Mesenchymal stem cell (in vitro differentiated cells and primary cell): ENCODE results near the gene MYRF.

Experiments
- DNase-seq: peaks from one replicate; pipeline ENCODE4 v3.0.0-alpha.2; 2013
- H2AFZ ChIP-seq: one replicate; pipeline ENCODE4 v1.6.1; 2013; ENCODE audit warnings: low read depth, mild to moderate bottlenecking, control low read depth, inconsistent platforms, low read length, moderate library complexity
- H2AK5ac ChIP-seq: 2 replicates; pipeline ENCODE4 v1.6.1; 2013; ENCODE audit warnings: low read length, moderate library complexity, mild to moderate bottlenecking, inconsistent platforms; ENCODE audit not compliant: severe bottlenecking
- H2BK120ac ChIP-seq: one replicate; pipeline ENCODE4 v1.6.1; 2013; ENCODE audit warnings: low read depth, mild to moderate bottlenecking, inconsistent platforms, low read length, moderate library complexity
- H2BK12ac ChIP-seq, 2 experiments: one replicate each; pipeline ENCODE4 v1.6.1; 2013; ENCODE audit warnings: inconsistent platforms in 2 of 2, low read length in 2 of 2, mild to moderate bottlenecking in 2 of 2, moderate library complexity in 2 of 2, control low read depth in 1 of 2
- H2BK15ac ChIP-seq: one replicate; pipeline ENCODE4 v1.6.1; 2013; ENCODE audit warnings: mild to moderate bottlenecking, low read depth, inconsistent platforms; ENCODE audit not compliant: poor library complexity, severe bottlenecking
- H2BK5ac ChIP-seq: 2 replicates; pipeline ENCODE4 v1.6.1; 2013; ENCODE audit warnings: low read depth, mild to moderate bottlenecking, low read length, control low read depth, inconsistent platforms; ENCODE audit not compliant: poor library complexity, severe bottlenecking
- H3K14ac ChIP-seq, 2 experiments: one replicate each; pipeline ENCODE4 v1.6.1; 2013; ENCODE audit warnings: inconsistent platforms in 2 of 2, low read length in 2 of 2, control low read depth in 1 of 2, mild to moderate bottlenecking in 1 of 2, moderate library complexity in 1 of 2
- H3K18ac ChIP-seq, 2 experiments: one replicate each; pipeline ENCODE4 v1.6.1; 2013; ENCODE audit warnings: inconsistent platforms in 2 of 2, low read length in 2 of 2, control low read depth in 1 of 2, low read depth in 1 of 2, mild to moderate bottlenecking in 1 of 2
- H3K23ac ChIP-seq, 2 experiments: one replicate each; pipeline ENCODE4 v1.6.1; 2013; ENCODE audit warnings: inconsistent platforms in 2 of 2, low read length in 2 of 2, mild to moderate bottlenecking in 2 of 2, moderate library complexity in 2 of 2, control low read depth in 1 of 2
- H3K27ac ChIP-seq: 2 replicates; pipeline ENCODE4 v1.5.1; 2013; ENCODE audit warnings: mild to moderate bottlenecking, moderate library complexity, low read length, control low read depth, inconsistent platforms; ENCODE audit not compliant: poor library complexity, severe bottlenecking
- H3K27me3 ChIP-seq, 2 experiments: 2 replicates each; pipeline versions ENCODE4 v1.6.1 to v1.7.0; 2013; ENCODE audit warnings: low read length in 2 of 2, mild to moderate bottlenecking in 2 of 2, moderate library complexity in 2 of 2, control low read depth in 1 of 2, inconsistent platforms in 1 of 2; ENCODE audit not compliant: control insufficient read depth in 1 of 2, insufficient read depth in 1 of 2
- H3K36me3 ChIP-seq, 2 experiments: 2 replicates each; pipeline versions ENCODE4 v1.6.1 to v1.7.0; 2013; ENCODE audit warnings: low read length in 2 of 2, control low read depth in 1 of 2, inconsistent platforms in 1 of 2, low read depth in 1 of 2, mild to moderate bottlenecking in 1 of 2; ENCODE audit not compliant: insufficient read depth in 2 of 2, control insufficient read depth in 1 of 2
- H3K4ac ChIP-seq, 2 experiments: one replicate each; pipeline ENCODE4 v1.6.1; 2013; ENCODE audit warnings: inconsistent platforms in 2 of 2, low read length in 2 of 2, mild to moderate bottlenecking in 2 of 2, moderate library complexity in 2 of 2, control low read depth in 1 of 2, low read depth in 1 of 2
- H3K4me1 ChIP-seq: 2 replicates; pipeline ENCODE4 v1.6.1; 2013; ENCODE audit warnings: low read depth, low read length, control low read depth; ENCODE audit not compliant: control insufficient read depth, insufficient read depth
- H3K4me2 ChIP-seq: 2 replicates; pipeline ENCODE4 v1.6.1; 2013; ENCODE audit warnings: low read length, mild to moderate bottlenecking, inconsistent platforms; ENCODE audit not compliant: poor library complexity, severe bottlenecking
- H3K4me3 ChIP-seq, 2 experiments: 2 replicates each; pipeline versions ENCODE4 v1.5.1 to v1.7.0; 2013; ENCODE audit warnings: low read length in 2 of 2, mild to moderate bottlenecking in 2 of 2, control low read depth in 1 of 2, low read depth in 1 of 2; ENCODE audit not compliant: insufficient read depth in 1 of 2
- H3K79me1 ChIP-seq: replicated peaks from 2 replicates; pipeline ENCODE4 v1.6.1; 2013; ENCODE audit warnings: mild to moderate bottlenecking, control low read depth, low read length, inconsistent platforms; ENCODE audit not compliant: poor library complexity, severe bottlenecking
- H3K9ac ChIP-seq: 2 replicates; pipeline ENCODE4 v1.7.0; 2013; ENCODE audit warnings: mild to moderate bottlenecking, low read length, moderate library complexity
- H3K9me3 ChIP-seq: 2 replicates; pipeline ENCODE4 v1.7.0; 2013; ENCODE audit warnings: mild to moderate bottlenecking, low read length; ENCODE audit not compliant: control insufficient read depth
- H4K8ac ChIP-seq: one replicate; pipeline ENCODE4 v1.6.1; 2013; ENCODE audit warnings: inconsistent platforms, mild to moderate bottlenecking, low read length, moderate library complexity
- H4K91ac ChIP-seq: one replicate; pipeline ENCODE4 v1.6.1; 2013; ENCODE audit warnings: mild to moderate bottlenecking, low read length, inconsistent platforms
- WGBS: methylation state at CpG from one replicate; pipeline ENCODE4 v1.1.7; 2013; ENCODE audit warnings: mixed read lengths; 5-methylcytosine and 5-hydroxymethylcytosine counted together

MYRF gene

GRCh38 chr11:61828629-61829407 lies 76.4 kb downstream of the MYRF start:
- Histone ChIP-seq H3K9ac (peak overlapping the region; percentile 87), H2BK5ac (peak overlapping the region; percentile 1), H3K14ac (peak overlapping the region; percentile 48 to 100), H2BK12ac (peak overlapping the region; percentile 59 to 99), H3K4me2 (peak overlapping the region; percentile 94), H3K4ac (peak overlapping the region; percentile 94 to 98), H4K91ac (peak overlapping the region; percentile 99), H3K27ac (peak overlapping the region; percentile 80), H2AFZ (no peak overlapping the region), H3K27me3 (no peaks in the 10 kb centered on the region), H2AK5ac (no peak overlapping the region), H4K8ac (peak overlapping the region; percentile 78), H2BK120ac (peak overlapping the region; percentile 50), H3K23ac (peak overlapping the region; percentile 37 to 100), H2BK15ac (peak overlapping the region; percentile 92), H3K18ac (peak overlapping the region; percentile 97 to 100), H3K4me1 (peaks cover 30% of the 10 kb centered on the region), H3K36me3 (peaks cover 10 to 20% of the 10 kb centered on the region in 2 experiments), H3K4me3 (peak overlapping the region; percentile 82 to 87), H3K9me3 (no peaks in the 10 kb centered on the region), H3K79me1 (peaks cover 11% of the 10 kb centered on the region)
- WGBS: 0% methylated on average over 40 of the region's 55 CpGs
- peak; percentile 68 for DNase-seq

- Histone ChIP-seq H2BK120ac (no peak overlapping the region), H3K4me1 (peaks cover 40% of the 10 kb centered on the region), H3K4me2 (peak overlapping the region; percentile 94), H3K9me3 (no peaks in the 10 kb centered on the region), H3K36me3 (peaks cover 10 to 26% of the 10 kb centered on the region in 2 experiments), H3K27ac (no peak overlapping the region), H4K8ac (no peak overlapping the region), H3K23ac (peak overlapping the region in 1 of 2 experiments; percentile 73), H2BK5ac (no peak overlapping the region), H3K4ac (peak overlapping the region in 1 of 2 experiments; percentile 38), H2AK5ac (peak overlapping the region; percentile 26), H3K27me3 (no peaks in the 10 kb centered on the region), H3K9ac (peak overlapping the region; percentile 87), H2BK15ac (no peak overlapping the region), H2BK12ac (peak overlapping the region in 1 of 2 experiments; percentile 76), H3K18ac (peak overlapping the region in 1 of 2 experiments; percentile 65), H4K91ac (no peak overlapping the region), H3K79me1 (peaks cover 11% of the 10 kb centered on the region), H2AFZ (no peak overlapping the region), H3K4me3 (peak overlapping the region in 1 of 2 experiments; percentile 87), H3K14ac (peak overlapping the region in 1 of 2 experiments; percentile 93)
- 100% methylated on average over 2 of the region's 4 CpGs for WGBS
- DNase-seq: no peak
Observed at GRCh38 chr11:61829806-61830205, 77.4 kb downstream of the MYRF start.

- H3K14ac ChIP-seq: no peak overlapping the region
- H2BK15ac ChIP-seq: no peak overlapping the region
- H3K4ac ChIP-seq: peak overlapping the region in 1 of 2 experiments; percentile 38
- no peak overlapping the region for H2BK12ac ChIP-seq
- WGBS: 54% methylated on average over 6 of the region's 8 CpGs
- no peak overlapping the region for H4K91ac ChIP-seq
- no peak overlapping the region for H4K8ac ChIP-seq
- H2BK5ac ChIP-seq: no peak overlapping the region
- H2BK120ac ChIP-seq: no peak overlapping the region
- no peak overlapping the region for H2AFZ ChIP-seq
- H3K79me1 ChIP-seq: peaks cover 13% of the 10 kb centered on the region
- H3K36me3 ChIP-seq: peaks cover 10 to 26% of the 10 kb centered on the region in 2 experiments
- H3K9me3 ChIP-seq: no peaks in the 10 kb centered on the region
- no peak overlapping the region for H3K18ac ChIP-seq
- H3K27me3 ChIP-seq: no peaks in the 10 kb centered on the region
- DNase-seq: no peak
- peak overlapping the region; percentile 3 for H3K9ac ChIP-seq
- no peak overlapping the region for H3K4me2 ChIP-seq
- no peak overlapping the region for H3K23ac ChIP-seq
- no peak overlapping the region for H2AK5ac ChIP-seq
- peaks cover 43% of the 10 kb centered on the region for H3K4me1 ChIP-seq
- H3K4me3 ChIP-seq: peak overlapping the region in 1 of 2 experiments; percentile 87
- H3K27ac ChIP-seq: no peak overlapping the region
Observed at GRCh38 chr11:61830237-61831105, 78.0 kb downstream of the MYRF start.

GRCh38 chr11:61832207-61832606 lies 79.8 kb downstream of the MYRF start:
- H2BK120ac ChIP-seq: no peak overlapping the region
- peaks cover 39% of the 10 kb centered on the region for H3K4me1 ChIP-seq
- H3K18ac ChIP-seq: no peak overlapping the region
- H2BK5ac ChIP-seq: no peak overlapping the region
- H3K9me3 ChIP-seq: no peaks in the 10 kb centered on the region
- H3K4me3 ChIP-seq: no peak overlapping the region
- DNase-seq: no peak
- peaks cover 14% of the 10 kb centered on the region for H3K79me1 ChIP-seq
- no peak overlapping the region for H4K91ac ChIP-seq
- H2BK12ac ChIP-seq: no peak overlapping the region
- no peak overlapping the region for H3K4ac ChIP-seq
- WGBS: 93% methylated on average over 4 of the region's 4 CpGs
- peaks cover 10 to 27% of the 10 kb centered on the region in 2 experiments for H3K36me3 ChIP-seq
- no peak overlapping the region for H3K9ac ChIP-seq
- H4K8ac ChIP-seq: no peak overlapping the region
- no peak overlapping the region for H3K27ac ChIP-seq
- H3K27me3 ChIP-seq: no peaks in the 10 kb centered on the region
- no peak overlapping the region for H3K4me2 ChIP-seq
- H2AK5ac ChIP-seq: no peak overlapping the region
- H2BK15ac ChIP-seq: no peak overlapping the region
- no peak overlapping the region for H3K23ac ChIP-seq
- no peak overlapping the region for H3K14ac ChIP-seq
- no peak overlapping the region for H2AFZ ChIP-seq
